Measurements from ENCODE around the gene ZNF468.
"Not testable (repeated sequence)": the region's sequence is repeated elsewhere in the genome, so short reads cannot be mapped to it uniquely, and the experiment has no call there.

Gene ZNF468

DNA sequence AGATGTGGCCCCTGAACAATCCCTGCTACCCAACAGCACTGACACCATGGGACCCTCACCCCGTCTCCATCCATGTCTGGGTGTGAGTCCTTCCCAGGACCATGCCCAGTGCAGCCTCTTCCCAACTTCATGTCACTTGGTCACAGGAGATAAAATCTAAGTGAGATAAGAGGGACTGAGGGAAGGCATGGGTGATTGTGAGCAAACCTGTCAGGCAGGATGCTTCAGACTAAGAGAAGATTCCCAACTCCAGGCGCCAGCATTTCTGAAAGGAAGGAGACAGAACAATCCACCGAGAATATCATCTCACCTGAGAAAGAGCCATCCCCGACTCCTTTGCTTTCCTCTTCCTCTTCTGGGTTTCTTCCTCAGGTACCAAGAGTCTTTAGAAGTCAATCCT is 32.5 kb upstream of the ZNF468 start:
- TF ChIP-seq, protein P1, sequence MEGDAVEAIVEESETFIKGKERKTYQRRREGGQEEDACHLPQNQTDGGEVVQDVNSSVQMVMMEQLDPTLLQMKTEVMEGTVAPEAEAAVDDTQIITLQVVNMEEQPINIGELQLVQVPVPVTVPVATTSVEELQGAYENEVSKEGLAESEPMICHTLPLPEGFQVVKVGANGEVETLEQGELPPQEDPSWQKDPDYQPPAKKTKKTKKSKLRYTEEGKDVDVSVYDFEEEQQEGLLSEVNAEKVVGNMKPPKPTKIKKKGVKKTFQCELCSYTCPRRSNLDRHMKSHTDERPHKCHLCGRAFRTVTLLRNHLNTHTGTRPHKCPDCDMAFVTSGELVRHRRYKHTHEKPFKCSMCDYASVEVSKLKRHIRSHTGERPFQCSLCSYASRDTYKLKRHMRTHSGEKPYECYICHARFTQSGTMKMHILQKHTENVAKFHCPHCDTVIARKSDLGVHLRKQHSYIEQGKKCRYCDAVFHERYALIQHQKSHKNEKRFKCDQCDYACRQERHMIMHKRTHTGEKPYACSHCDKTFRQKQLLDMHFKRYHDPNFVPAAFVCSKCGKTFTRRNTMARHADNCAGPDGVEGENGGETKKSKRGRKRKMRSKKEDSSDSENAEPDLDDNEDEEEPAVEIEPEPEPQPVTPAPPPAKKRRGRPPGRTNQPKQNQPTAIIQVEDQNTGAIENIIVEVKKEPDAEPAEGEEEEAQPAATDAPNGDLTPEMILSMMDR (IDR thresholded peaks at IDR 0.05; ENCODE audit: low read length, missing control alignments), result no peak
- DNase-seq (ENCODE audit: low read depth), result no peak
- no peak overlapping the region for H3K4me3 ChIP-seq (replicated peaks; ENCODE audit: low read depth, low read length)

DNA sequence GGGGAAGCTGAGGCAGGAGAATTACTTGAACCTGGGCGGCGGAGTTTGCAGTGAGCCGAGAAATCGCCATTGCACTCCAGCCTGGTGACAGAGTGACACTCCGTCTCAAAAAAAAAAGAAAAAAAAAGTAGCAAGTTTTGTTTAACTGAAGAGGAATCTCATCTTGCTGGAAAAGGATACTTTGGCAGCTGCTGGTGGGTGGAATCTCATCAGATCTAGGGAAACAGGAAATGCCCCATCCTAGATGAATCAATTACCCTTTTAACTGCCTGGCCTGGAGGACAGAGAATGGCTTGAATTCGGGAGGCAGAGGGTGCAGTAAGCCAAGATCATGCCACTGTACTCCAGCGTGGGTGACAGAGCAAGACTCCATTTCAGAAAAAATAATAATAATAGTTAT is 31.7 kb upstream of the ZNF468 start:
- DNase-seq (ENCODE audit: low read depth), result no peak
- no peak overlapping the region for H3K4me3 ChIP-seq (replicated peaks; ENCODE audit: low read depth, low read length)
- TF ChIP-seq, protein P1 (IDR thresholded peaks at IDR 0.05; ENCODE audit: low read length, missing control alignments), result no peak

DNA sequence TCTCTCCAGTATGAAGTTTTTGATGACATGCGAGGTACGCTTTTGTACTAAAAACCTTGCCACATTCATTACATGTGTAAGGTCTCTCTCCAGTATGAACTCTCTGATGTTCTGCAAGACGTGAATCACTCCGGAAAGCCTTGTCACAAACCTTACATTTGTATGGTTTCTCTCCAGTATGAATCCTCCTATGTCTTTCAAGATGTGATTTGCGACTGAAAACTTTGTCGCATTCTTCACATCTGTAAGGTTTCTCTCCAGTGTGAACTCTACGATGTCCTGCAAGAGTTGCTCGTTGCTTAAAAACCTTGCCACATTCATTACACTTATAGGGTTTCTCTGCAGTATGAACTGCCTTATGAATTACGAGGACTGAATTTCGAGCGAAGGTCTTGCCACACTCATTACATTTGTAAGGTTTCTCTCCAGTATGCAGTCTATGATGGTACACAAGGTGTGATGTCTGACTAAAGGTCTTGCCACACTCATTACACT is 23.5 kb upstream of the ZNF468 start:
- no peak overlapping the region for H3K4me3 ChIP-seq (replicated peaks; ENCODE audit: low read depth, low read length)

DNA sequence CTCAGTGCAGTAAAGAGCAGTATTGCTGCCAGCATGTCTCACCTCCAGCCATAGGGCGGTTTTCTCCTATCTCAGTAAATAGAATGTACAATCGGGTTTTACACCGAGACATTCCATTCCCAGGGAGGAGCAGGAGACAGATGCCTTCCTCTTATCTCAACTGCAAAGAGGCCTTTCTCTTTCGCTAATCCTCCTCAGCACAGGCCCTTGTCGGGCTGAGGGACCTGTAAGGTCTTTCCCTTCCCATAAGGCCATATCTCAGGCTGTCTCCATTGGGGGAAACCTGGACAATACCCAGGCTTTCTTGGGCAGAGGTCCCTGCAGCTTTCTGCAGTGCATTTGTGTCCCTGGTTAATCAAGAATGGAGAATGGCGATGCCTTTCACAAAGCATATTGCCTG is 15.6 kb upstream of the ZNF468 start:
- not testable (repeated sequence) for DNase-seq (ENCODE audit: low read depth); H3K4me3 ChIP-seq (replicated peaks; ENCODE audit: low read depth, low read length)

More for the DNA sequence above, 23.5 kb upstream of the ZNF468 start:
- no peak for DNase-seq (ENCODE audit: low read depth)
- TF ChIP-seq, protein P1 (IDR thresholded peaks at IDR 0.05; ENCODE audit: low read length, missing control alignments), result no peak

DNA sequence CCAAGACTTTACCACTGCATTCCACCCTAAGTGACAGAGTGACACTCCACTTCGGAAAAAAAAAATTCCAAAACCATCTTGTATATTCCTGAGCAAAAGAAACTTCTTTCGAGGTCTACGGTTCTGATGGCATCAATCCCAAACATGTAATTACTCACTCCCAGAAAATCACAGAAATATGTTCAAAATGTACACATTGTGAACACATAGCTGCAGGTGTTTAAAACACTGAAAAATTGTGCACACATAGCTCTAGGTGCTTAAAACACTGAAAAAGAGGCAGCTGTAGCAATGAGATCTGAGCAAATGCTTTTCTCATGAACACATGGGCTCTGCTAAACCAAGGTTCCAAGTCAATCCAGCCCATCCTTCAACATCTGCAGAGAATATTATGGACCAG is 14.0 kb upstream of the ZNF468 start:
- no peak for DNase-seq (ENCODE audit: low read depth)
- TF ChIP-seq, protein P1 (IDR thresholded peaks at IDR 0.05; ENCODE audit: low read length, missing control alignments), result no peak
- no peak overlapping the region for H3K4me3 ChIP-seq (replicated peaks; ENCODE audit: low read depth, low read length)

DNA sequence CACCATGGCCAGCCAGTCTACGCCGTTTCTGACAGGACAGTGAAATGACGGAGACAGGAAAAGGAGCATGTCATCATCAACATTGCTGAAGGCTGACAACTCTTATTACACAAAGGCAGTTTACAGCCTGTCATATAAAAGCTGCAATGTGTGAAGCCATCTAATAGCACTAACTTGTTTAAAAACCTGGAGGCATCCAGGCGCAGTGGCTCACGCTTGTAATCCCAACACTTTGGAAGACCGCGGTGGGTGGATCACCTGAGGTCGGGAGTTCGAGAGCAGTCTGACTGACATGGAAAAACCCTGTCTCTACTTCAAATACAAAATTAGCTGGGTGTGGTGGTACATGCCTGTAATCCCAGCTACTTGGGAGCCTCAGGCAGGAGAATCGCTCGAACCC is 10.6 kb upstream of the ZNF468 start:
- H3K4me3 ChIP-seq (replicated peaks; ENCODE audit: low read depth, low read length); DNase-seq (ENCODE audit: low read depth): not testable (repeated sequence)

DNA sequence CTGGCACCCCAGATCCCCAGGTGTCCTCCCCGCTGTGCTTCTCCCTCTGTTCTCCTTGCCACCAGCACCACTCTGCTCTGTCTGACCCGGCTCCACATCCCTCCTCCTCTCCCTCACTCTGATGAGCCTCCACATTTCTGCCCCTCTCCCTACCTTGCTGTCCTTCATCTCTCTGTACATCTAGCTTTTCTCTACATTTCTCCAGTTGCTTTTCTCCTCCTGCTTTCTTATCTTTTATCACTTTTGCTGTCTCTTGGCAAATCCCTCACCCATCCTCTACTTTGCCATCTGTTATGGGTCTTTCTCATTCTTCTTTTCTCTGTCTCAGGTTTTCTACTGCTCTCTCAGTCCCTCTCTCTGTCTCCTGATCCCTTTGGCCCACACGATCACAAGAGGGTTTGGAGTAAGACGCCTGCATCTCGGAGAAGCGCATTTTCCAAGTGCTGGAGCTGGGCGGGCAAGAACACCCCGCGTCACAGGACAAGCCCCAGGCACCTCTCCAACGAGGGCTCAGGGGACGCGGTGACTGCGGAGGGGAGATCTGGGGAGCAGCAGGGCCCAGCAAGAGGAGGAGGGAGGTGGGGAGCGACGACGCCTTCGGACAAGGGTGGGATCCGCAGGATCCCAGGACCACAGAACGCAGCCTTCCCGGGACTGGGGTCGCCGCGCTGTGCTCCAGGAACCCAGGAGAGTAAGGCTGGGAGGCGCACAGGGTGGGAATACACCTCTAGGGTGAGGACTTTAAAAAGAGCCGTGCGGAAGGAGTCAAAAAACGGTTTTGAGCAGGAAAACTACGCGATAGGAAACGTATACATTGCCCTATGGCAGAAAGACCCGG is 660 bp downstream of the ZNF468 start:
- DNase-seq (ENCODE audit: low read depth), result peak; percentile 12

DNA sequence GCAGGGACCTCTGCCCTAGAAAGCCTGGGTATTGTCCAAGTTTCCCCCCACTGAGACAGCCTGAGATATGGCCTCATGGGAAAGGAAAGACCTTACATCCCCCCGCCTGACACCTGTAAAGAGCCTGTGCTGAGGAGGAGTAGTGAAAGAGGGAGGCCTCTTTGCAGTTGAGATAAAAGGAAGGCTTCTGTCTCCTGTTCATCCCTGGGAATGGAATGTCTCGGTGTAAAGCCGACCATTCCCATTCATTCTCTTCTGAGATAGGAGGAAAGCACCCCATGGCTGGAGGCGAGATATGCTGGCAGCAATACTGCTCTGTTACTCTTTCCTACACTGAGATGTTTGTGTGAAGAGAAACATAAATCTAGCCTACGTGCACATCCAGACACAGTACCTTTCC is 10.1 kb downstream of the ZNF468 start:
- not testable (repeated sequence) for H3K4me3 ChIP-seq (replicated peaks; ENCODE audit: low read depth, low read length); DNase-seq (ENCODE audit: low read depth)

More for the DNA sequence above, 660 bp downstream of the ZNF468 start:
- peak overlapping the region; percentile 73 for H3K4me3 ChIP-seq (replicated peaks; ENCODE audit: low read depth, low read length)

DNA sequence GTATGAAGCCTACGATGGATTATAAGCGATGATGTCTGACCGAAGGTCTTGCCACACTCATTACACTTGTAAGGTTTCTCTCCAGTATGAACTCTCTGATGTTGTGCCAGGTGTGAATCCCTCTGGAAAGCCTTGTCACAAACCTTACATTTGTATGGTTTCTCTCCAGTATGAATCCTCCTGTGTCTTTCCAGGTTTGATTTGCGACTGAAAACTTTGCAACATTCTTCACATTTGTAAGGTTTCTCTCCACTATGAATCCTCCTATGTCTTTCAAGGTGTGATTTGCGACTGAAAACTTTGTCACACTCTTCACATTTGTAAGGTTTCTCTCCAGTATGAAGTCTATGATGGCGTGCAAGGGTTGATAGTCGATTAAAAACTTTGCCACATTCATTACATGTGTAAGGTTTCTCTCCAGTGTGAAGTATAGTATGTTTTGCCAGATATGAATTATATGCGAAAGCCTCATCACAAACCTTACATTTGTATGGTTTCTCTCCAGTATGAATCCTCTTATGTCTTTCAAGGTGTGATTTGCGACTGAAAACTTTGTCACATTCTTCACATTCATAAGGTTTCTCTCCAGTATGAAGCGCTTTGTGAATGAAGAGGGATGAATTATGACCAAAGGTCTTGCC is 16.5 kb downstream of the ZNF468 start:
- H3K4me3 ChIP-seq (replicated peaks; ENCODE audit: low read depth, low read length); DNase-seq (ENCODE audit: low read depth): not testable (repeated sequence)

DNA sequence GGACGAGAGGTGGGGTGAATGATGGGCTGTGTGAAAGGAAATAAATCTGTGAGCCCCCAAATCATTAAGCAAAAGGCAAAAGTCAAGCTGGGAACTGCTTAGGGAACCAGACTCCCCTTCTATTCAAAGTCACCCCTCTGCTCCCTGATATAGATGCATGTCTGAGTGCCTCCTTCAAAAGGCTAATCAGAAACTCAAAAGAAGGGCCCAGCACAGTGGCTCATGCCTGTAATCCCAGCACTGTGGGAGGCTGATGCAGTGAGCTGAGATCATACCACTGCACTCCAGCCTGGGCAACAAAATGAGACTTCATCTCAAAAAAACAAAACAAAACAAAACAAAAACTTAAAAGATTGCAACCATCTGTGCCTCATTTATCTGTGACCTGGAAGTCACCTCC is 23.1 kb downstream of the ZNF468 start:
- H3K4me3 ChIP-seq (replicated peaks; ENCODE audit: low read depth, low read length); DNase-seq (ENCODE audit: low read depth): not testable (repeated sequence)

DNA sequence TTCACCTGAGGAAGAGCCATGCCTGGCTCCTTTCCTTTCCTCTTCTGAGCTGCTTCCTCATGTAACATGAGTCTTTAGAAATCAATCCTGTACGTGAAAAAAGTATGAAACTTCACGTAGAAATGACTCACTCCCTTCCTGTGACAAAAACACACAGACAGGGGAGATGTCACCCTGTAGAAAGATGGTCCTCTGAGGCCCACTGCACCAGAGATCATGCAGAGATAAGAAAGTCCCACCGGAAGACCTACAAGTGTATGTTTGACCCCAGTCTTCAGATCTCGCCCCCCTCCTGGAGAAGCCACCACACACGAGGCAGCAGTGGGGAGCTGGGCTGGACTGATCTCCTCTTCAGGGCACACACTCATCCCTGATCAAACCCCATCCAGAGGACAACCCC is 23.9 kb downstream of the ZNF468 start:
- DNase-seq (ENCODE audit: low read depth), result not testable (repeated sequence)

DNA sequence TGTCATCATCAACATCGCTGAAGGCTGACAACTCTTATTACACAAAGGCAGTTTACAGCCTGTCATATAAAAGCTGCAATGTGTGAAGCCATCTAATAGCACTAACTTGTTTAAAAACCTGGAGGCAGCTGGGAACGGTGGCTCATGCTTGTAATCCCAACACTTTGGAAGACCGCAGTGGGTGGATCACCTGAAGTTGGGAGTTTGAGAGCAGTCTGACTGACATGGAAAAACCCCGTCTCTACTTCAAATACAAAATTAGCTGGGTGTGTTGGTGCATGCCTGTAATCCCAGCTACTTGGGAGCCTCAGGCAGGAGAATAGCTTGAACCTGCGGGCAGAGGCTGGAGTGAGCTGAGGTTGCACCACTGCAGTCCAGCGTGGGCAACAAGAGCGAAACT is 27.6 kb downstream of the ZNF468 start:
- DNase-seq (ENCODE audit: low read depth); H3K4me3 ChIP-seq (replicated peaks; ENCODE audit: low read depth, low read length): not testable (repeated sequence)

More for the DNA sequence above, 23.9 kb downstream of the ZNF468 start:
- not testable (repeated sequence) for H3K4me3 ChIP-seq (replicated peaks; ENCODE audit: low read depth, low read length)

Measured in fibroblast of pulmonary artery (primary cell).